ENCODE results near the gene ZNF488. TPM values are rescaled to one million over a fixed set of nuclear protein-coding genes. Genes with fewer than 3 reads are reported as not detected.

ZNF488 gene
- total and polyA plus RNA-seq, 10 of the 15 experiments (the other 5 are each of a cell fraction or from before 2014, with no cell fraction given): not detected

GRCh38 chr10:47423476-47423875, 39.4 kb upstream of the ZNF488 start (continued):
- TF ChIP-seq RAD21 (IDR thresholded peaks at IDR 0.05; ENCODE audit: insufficient read depth, low read depth, low read length) (no peak), FOS (IDR thresholded peaks at IDR 0.05; ENCODE audit: borderline replicate concordance, extremely low read depth, insufficient read length) (no peak), ZNF622 (IDR thresholded peaks at IDR 0.05) (no peak), EGR1 (IDR thresholded peaks at IDR 0.05; ENCODE audit: borderline replicate concordance in 1 of 2, low read depth in 2 of 2, low read length in 2 of 2) (no peak)

GRCh38 chr10:47421057-47421952, 37.2 kb upstream of the ZNF488 start:
- Histone ChIP-seq H3K27ac (ENCODE audit: control insufficient read depth, insufficient read depth) (no peak overlapping the region), H3K36me3 (ENCODE audit: control insufficient read depth in 2 of 2, insufficient read depth in 2 of 2, low read length in 1 of 2) (no peaks in the 10 kb centered on the region), H3K4me2 (ENCODE audit: control insufficient read depth, insufficient read depth) (no peak overlapping the region), H3K4me1 (ENCODE audit: control insufficient read depth, insufficient read depth, low read length) (no peaks in the 10 kb centered on the region), H2AFZ (ENCODE audit: control insufficient read depth, low read depth, low read length) (no peak overlapping the region), H3K79me2 (ENCODE audit: control insufficient read depth, insufficient read depth, low read length) (no peaks in the 10 kb centered on the region), H3K9ac (ENCODE audit: control insufficient read depth, insufficient read depth, low read length) (no peak overlapping the region), H3K4me3 (no peak overlapping the region), H3K27me3 (replicated peaks in 1 of 2; ENCODE audit: control insufficient read depth in 2 of 2, insufficient read depth in 2 of 2, low read length in 1 of 2) (no peaks in the 10 kb centered on the region; a peak in 2 of 4 replicates), H4K20me1 (ENCODE audit: control insufficient read depth, insufficient read depth) (no peaks in the 10 kb centered on the region), H3K9me3 (replicated peaks; ENCODE audit: control insufficient read depth, insufficient read depth, low read length) (no peaks in the 10 kb centered on the region)
- no TSS peak for BruUV-seq (replicated peaks)
- no peak for ATAC-seq
- no peak for TF ChIP-seq PRDM15 (CRISPR knock-in tag; IDR thresholded peaks at IDR 0.05)
- TF ChIP-seq YBX1 (IDR thresholded peaks at IDR 0.05): no peak
- TF ChIP-seq EGR1 (IDR thresholded peaks at IDR 0.05; ENCODE audit: borderline replicate concordance in 1 of 2, low read depth in 2 of 2, low read length in 2 of 2): no peak
- WGBS (ENCODE audit: insufficient coverage, insufficient replicate concordance, low lambda C conversion rate, missing lambda C conversion rate): 49% methylated on average over 7 of the region's 7 CpGs
- intact Hi-C loops (cut with micrococcal nuclease; ENCODE audit: unreplicated experiment) (no loop called here), in situ Hi-C loops (cut with MboI) (no loop called here)
- SMC1A ChIA-PET (ENCODE audit: uncharacterized antibody, unreplicated experiment): no interaction called here
- no peak for FAIRE-seq
- POLR2A ChIA-PET: no interaction called here
- RAD21 ChIA-PET (ENCODE audit: unreplicated experiment): no interaction called here
- CTCF ChIA-PET: no interaction called here
- DNase-seq (ENCODE audit: low read depth, low spot score): no peak
